HCT116 (cell line): Measurements from ENCODE around the gene ATF7IP. TPM values are rescaled to one million over a fixed set of nuclear protein-coding genes. Genes with fewer than 3 reads are reported as not detected.

Source experiments
- ATAC-seq: fragments of 200-7000 bp; cut with Tn5 transposase; 2 replicates; pipeline ENCODE4 v1.9.1; 2020; ENCODE audit warnings: mild to moderate bottlenecking, moderate library complexity
- BruUV-seq: library from RNA; stranded (reverse); fragments of 400-500 nt; replicated peaks from 2 replicates; lab custom pipeline; 2021; lab: Mats Ljungman, UMichigan
- CTCF ChIA-PET: fragments of 300-600 bp; sonication (Branson Sonifier 250); formaldehyde crosslinking; loops from one replicate; lab custom pipeline; 2021; ENCODE audit warnings: antibody characterized with exemption; lab: Charles Lee
- POLR2A ChIA-PET: fragments of 300-600, 350-600 bp; sonication (Branson Sonifier 250); formaldehyde crosslinking; loops from one replicate; lab custom pipeline; 2021; ENCODE audit warnings: antibody characterized with exemption; lab: Charles Lee
- RAD21 ChIA-PET, 2 experiments: fragments of 300-600 bp; sonication (Branson Sonifier 250); formaldehyde crosslinking; loops; one replicate each; lab custom pipeline; 2023; ENCODE audit warnings: low total read pairs in 2 of 2; ENCODE audit not compliant: uncharacterized antibody in 2 of 2, unreplicated experiment in 2 of 2, low non-redundant PET in 1 of 2; lab: Charles Lee
- DNase-seq: peaks from one replicate; pipeline ENCODE4 v3.0.0-alpha.2; 2010; ENCODE audit warnings: low read depth, low spot score
- H2AFZ ChIP-seq: fragments of 200-600 bp; shearing (Covaris generic), sonication (generic); 2 replicates; pipeline ENCODE4 v1.6.1; 2017; ENCODE audit warnings: low read depth, mixed run types, mixed read lengths, antibody characterized with exemption, low read length; ENCODE audit not compliant: poor library complexity, severe bottlenecking
- H3K27ac ChIP-seq: 2 replicates; pipeline ENCODE4 v1.5.1; 2012; ENCODE audit warnings: low read depth, low read length
- H3K27me3 ChIP-seq: fragments of 200-600 bp; sonication (generic); 2 replicates; pipeline ENCODE4 v1.6.1; 2016; ENCODE audit warnings: mixed run types, low read length, mixed read lengths; ENCODE audit not compliant: insufficient read depth
- H3K36me3 ChIP-seq, 2 experiments: fragments of 200-500 bp in 1 of 2; fragments of 200-600 bp in 1 of 2; sonication (Bioruptor generic) in 1 of 2; sonication (generic) in 1 of 2; 2 replicates each; pipeline versions ENCODE4 v1.5.1 to v1.6.1; 2014 to 2016; ENCODE audit warnings: low read length in 2 of 2, inconsistent platforms in 1 of 2, mixed read lengths in 1 of 2, mixed run types in 1 of 2; ENCODE audit not compliant: insufficient read depth in 2 of 2, control insufficient read depth in 1 of 2
- H3K4me1 ChIP-seq, 2 experiments: fragments of 200-600 bp in 1 of 2; sonication (generic) in 1 of 2; 2 replicates each; pipeline versions ENCODE4 v1.5.1 to v1.6.1; 2012 to 2017; ENCODE audit warnings: low read length in 2 of 2, inconsistent platforms in 1 of 2, mild to moderate bottlenecking in 1 of 2, mixed read lengths in 1 of 2, mixed run types in 1 of 2, moderate library complexity in 1 of 2; ENCODE audit not compliant: insufficient read depth in 2 of 2, control insufficient read depth in 1 of 2
- H3K4me2 ChIP-seq: fragments of 200-600 bp; sonication (generic); 2 replicates; pipeline ENCODE4 v1.6.1; 2017; ENCODE audit warnings: mixed run types, low read length, mixed read lengths
- H3K4me3 ChIP-seq, 2 experiments: fragments of 200-600 bp in 1 of 2; sonication (generic) in 1 of 2; replicated peaks in 1 of 2; 2 replicates each; pipeline ENCODE4 v1.5.1; 2011 to 2016; ENCODE audit warnings: low read length in 2 of 2, control low read depth in 1 of 2, low read depth in 1 of 2, mild to moderate bottlenecking in 1 of 2, mixed read lengths in 1 of 2, mixed run types in 1 of 2
- H3K79me2 ChIP-seq: fragments of 200-600 bp; sonication (generic); 2 replicates; pipeline ENCODE4 v1.6.1; 2017; ENCODE audit warnings: mild to moderate bottlenecking, mixed run types, low read length, moderate library complexity, mixed read lengths; ENCODE audit not compliant: insufficient read depth
- H3K9ac ChIP-seq: fragments of 200-600 bp; sonication (generic); 2 replicates; pipeline ENCODE4 v1.6.1; 2016; ENCODE audit warnings: low read length, mixed read lengths
- H3K9me2 ChIP-seq: fragments of 200-600 bp; sonication (generic), shearing (Covaris generic); 2 replicates; pipeline ENCODE4 v1.6.1; 2017; ENCODE audit warnings: mixed run types, mild to moderate bottlenecking, moderate library complexity; ENCODE audit not compliant: insufficient read depth
- H3K9me3 ChIP-seq, 2 experiments: fragments of 200-500 bp in 1 of 2; fragments of 200-600 bp in 1 of 2; sonication (Bioruptor generic) in 1 of 2; sonication (generic) in 1 of 2; 2 replicates each; pipeline ENCODE4 v1.6.1; 2014 to 2017; ENCODE audit warnings: low read length in 2 of 2, mixed read lengths in 2 of 2, inconsistent platforms in 1 of 2, low read depth in 1 of 2, mild to moderate bottlenecking in 1 of 2, mixed run types in 1 of 2, moderate library complexity in 1 of 2; ENCODE audit not compliant: control insufficient read depth in 1 of 2, insufficient read depth in 1 of 2
- H4K20me1 ChIP-seq: fragments of 200-600 bp; sonication (generic), shearing (Covaris generic); 2 replicates; pipeline ENCODE4 v1.6.1; 2017; ENCODE audit warnings: mixed run types, mild to moderate bottlenecking, moderate library complexity; ENCODE audit not compliant: insufficient read depth
- ATF3 ChIP-seq: IDR thresholded peaks from 2 replicates; pipeline ENCODE4 v1.6.1; 2012
- CBX3 ChIP-seq: IDR thresholded peaks from 2 replicates; pipeline ENCODE4 v1.6.1; 2012; ENCODE audit warnings: low read depth
- CEBPB ChIP-seq: IDR thresholded peaks from 2 replicates; pipeline ENCODE4 v1.6.1; 2012; ENCODE audit warnings: low read depth
- CTCF ChIP-seq, 3 experiments: fragments of 200-600 bp in 1 of 3; sonication (generic) in 1 of 3; IDR thresholded peaks in 2 of 3; conservative IDR thresholded peaks in 1 of 3; 2 replicates each; pipeline ENCODE4 v1.5.1; 2012 to 2017; ENCODE audit warnings: low read depth in 2 of 3, low read length in 2 of 3, antibody characterized with exemption in 1 of 3, borderline replicate concordance in 1 of 3, control low read depth in 1 of 3, mild to moderate bottlenecking in 1 of 3, mixed read lengths in 1 of 3, mixed run types in 1 of 3, moderate library complexity in 1 of 3; ENCODE audit not compliant: insufficient read depth in 1 of 3
- EGR1 ChIP-seq: IDR thresholded peaks from 2 replicates; pipeline ENCODE4 v1.6.1; 2012; ENCODE audit warnings: low read depth
- ELF1 ChIP-seq: IDR thresholded peaks from 2 replicates; pipeline ENCODE4 v1.6.1; 2012; ENCODE audit warnings: low read depth, borderline replicate concordance
- EZH2 ChIP-seq: fragments of 200-600 bp; sonication (generic); IDR thresholded peaks from 2 replicates; pipeline ENCODE4 v1.6.1; 2017; ENCODE audit warnings: antibody characterized with exemption, mixed run types
- EZH2phosphoT487 ChIP-seq: fragments of 200-600 bp; IDR thresholded peaks from 2 replicates; pipeline ENCODE4 v1.6.1; 2018; ENCODE audit warnings: antibody characterized with exemption, borderline replicate concordance
- FOSL1 ChIP-seq: IDR thresholded peaks from 2 replicates; pipeline ENCODE4 v1.6.1; 2012; ENCODE audit warnings: low read depth
- JUND ChIP-seq: IDR thresholded peaks from 2 replicates; pipeline ENCODE4 v1.6.1; 2012
- MAX ChIP-seq: IDR thresholded peaks from 2 replicates; pipeline ENCODE4 v1.6.1; 2012
- POLR2A ChIP-seq: IDR thresholded peaks from 2 replicates; pipeline ENCODE4 v1.7.0; 2011; ENCODE audit warnings: borderline replicate concordance; ENCODE audit not compliant: insufficient read depth, insufficient read length; ENCODE audit errors: extremely low read depth
- REST ChIP-seq: IDR thresholded peaks from 2 replicates; pipeline ENCODE4 v1.6.1; 2012; ENCODE audit warnings: low read depth
- SIN3A ChIP-seq: IDR thresholded peaks from 2 replicates; pipeline ENCODE4 v1.6.1; 2012; ENCODE audit warnings: low read depth
- SRF ChIP-seq: IDR thresholded peaks from 2 replicates; pipeline ENCODE4 v1.6.1; 2012; ENCODE audit warnings: low read depth
- TCF7L2 ChIP-seq: IDR thresholded peaks from 2 replicates; pipeline ENCODE4 v1.7.0; 2011; ENCODE audit warnings: borderline replicate concordance, inconsistent platforms; ENCODE audit not compliant: insufficient read depth, insufficient read length; ENCODE audit errors: extremely low read depth
- YY1 ChIP-seq: IDR thresholded peaks from 2 replicates; pipeline ENCODE4 v1.6.1; 2011; ENCODE audit warnings: low read length, low read depth, moderate library complexity, mild to moderate bottlenecking; ENCODE audit not compliant: insufficient replicate concordance; ENCODE audit errors: extremely low read depth
- ZBTB33 ChIP-seq: IDR thresholded peaks from 2 replicates; pipeline ENCODE4 v1.6.1; 2011; ENCODE audit warnings: mild to moderate bottlenecking, low read length, moderate library complexity; ENCODE audit not compliant: insufficient replicate concordance; ENCODE audit errors: extremely low read depth
- ZFX ChIP-seq: fragments of 450-650 bp; IDR thresholded peaks from 2 replicates; pipeline ENCODE4 v1.6.1; 2017
- ZNF274 ChIP-seq: fragments of 200-500 bp; sonication (Bioruptor generic); IDR thresholded peaks from 2 replicates; pipeline ENCODE4 v1.6.1; 2014; ENCODE audit warnings: mild to moderate bottlenecking, low read depth, low read length, inconsistent platforms
- intact Hi-C: fragments of 100-400 bp; cut with micrococcal nuclease; formaldehyde crosslinking; loops from 2 replicates; pipeline ENCODE4 v1.10.0; 2022
- total RNA-seq: library from RNA; stranded (reverse); gene quantifications from one replicate; pipeline ENCODE4 v1.2.1, GENCODE V29; 2021; ENCODE audit not compliant: unreplicated experiment

Gene ATF7IP
- total RNA-seq, 1 experiment from 2014 or later: 38.6 TPM

- POLR2A ChIA-PET: no interaction called here
- H3K9me3 ChIP-seq: peaks cover 0 to under 1% of the 10 kb centered on the region in 2 experiments; a peak in 2 of 4 replicates
- H3K27ac ChIP-seq: no peak overlapping the region
- no peak for DNase-seq
- no peak overlapping the region for H2AFZ ChIP-seq
- no peak overlapping the region for H3K4me3 ChIP-seq
- no peak for TF ChIP-seq YY1
- TF ChIP-seq JUND: no peak
- no peak for TF ChIP-seq ZNF274
- no peak for TF ChIP-seq CTCF (IDR thresholded peaks at IDR 0.05 in 2 of 3, conservative IDR thresholded peaks at IDR 0.05 in 1 of 3; ENCODE audit: borderline replicate concordance in 1 of 3, insufficient read depth in 1 of 3, low read depth in 2 of 3, low read length in 2 of 3)
- TF ChIP-seq CBX3: no peak
- TF ChIP-seq ZBTB33: no peak
- TF ChIP-seq EZH2: no peak
- no peak for TF ChIP-seq ELF1
- TF ChIP-seq ZFX: no peak
- TF ChIP-seq REST: no peak
- TF ChIP-seq FOSL1: no peak
- no peak for TF ChIP-seq MAX
- TF ChIP-seq CEBPB: no peak
- TF ChIP-seq EGR1: no peak
- no peak for TF ChIP-seq POLR2A
- TF ChIP-seq SRF: no peak
- no peak for TF ChIP-seq TCF7L2
- TF ChIP-seq ATF3: no peak
- no peak for TF ChIP-seq SIN3A
- TF ChIP-seq EZH2phosphoT487: no peak
- ATAC-seq: no peak
- H3K9ac ChIP-seq: no peak overlapping the region
- no TSS peak for BruUV-seq
- H3K4me1 ChIP-seq: no peaks in the 10 kb centered on the region
- peaks cover 0 to 5% of the 10 kb centered on the region in 2 experiments; a peak in 1 of 4 replicates for H3K36me3 ChIP-seq
- RAD21 ChIA-PET: no interaction called here
- H4K20me1 ChIP-seq: no peaks in the 10 kb centered on the region
- intact Hi-C loops: no loop called here
- no peaks in the 10 kb centered on the region for H3K27me3 ChIP-seq
- no peaks in the 10 kb centered on the region for H3K9me2 ChIP-seq
- H3K79me2 ChIP-seq: peaks cover 55% of the 10 kb centered on the region
- CTCF ChIA-PET: no interaction called here
- no peak overlapping the region for H3K4me2 ChIP-seq
These were observed 62.4 kb downstream of the ATF7IP start for GRCh38 chr12:14427929-14428328.
